ENCODE data around the gene DGKQ.

The DGKQ gene

GRCh38 chr4:972651-973424 is 531 bp downstream of the DGKQ start:
- peaks cover 9% of the 10 kb centered on the region for H3K4me1 ChIP-seq (ENCODE audit: control insufficient read depth, insufficient read depth, low read length)
- peaks cover 53% of the 10 kb centered on the region for H3K27me3 ChIP-seq (ENCODE audit: control insufficient read depth, insufficient read depth, low read length, poor library complexity, severe bottlenecking)
- H3K36me3 ChIP-seq (ENCODE audit: control insufficient read depth, insufficient read depth, low read length) = no peaks in the 10 kb centered on the region
- peak overlapping the region; percentile 64 for H3K4me3 ChIP-seq (ENCODE audit: insufficient read depth, low read depth, low read length)
- no peaks in the 10 kb centered on the region for H3K9me3 ChIP-seq (ENCODE audit: control insufficient read depth, low read length)
- WGBS, 2 experiments = 2 to 3% methylated on average over 65 of the region's 65 CpGs
- H3K27ac ChIP-seq (ENCODE audit: insufficient read depth, low read depth, low read length, poor library complexity, severe bottlenecking) = no peak overlapping the region

DNA sequence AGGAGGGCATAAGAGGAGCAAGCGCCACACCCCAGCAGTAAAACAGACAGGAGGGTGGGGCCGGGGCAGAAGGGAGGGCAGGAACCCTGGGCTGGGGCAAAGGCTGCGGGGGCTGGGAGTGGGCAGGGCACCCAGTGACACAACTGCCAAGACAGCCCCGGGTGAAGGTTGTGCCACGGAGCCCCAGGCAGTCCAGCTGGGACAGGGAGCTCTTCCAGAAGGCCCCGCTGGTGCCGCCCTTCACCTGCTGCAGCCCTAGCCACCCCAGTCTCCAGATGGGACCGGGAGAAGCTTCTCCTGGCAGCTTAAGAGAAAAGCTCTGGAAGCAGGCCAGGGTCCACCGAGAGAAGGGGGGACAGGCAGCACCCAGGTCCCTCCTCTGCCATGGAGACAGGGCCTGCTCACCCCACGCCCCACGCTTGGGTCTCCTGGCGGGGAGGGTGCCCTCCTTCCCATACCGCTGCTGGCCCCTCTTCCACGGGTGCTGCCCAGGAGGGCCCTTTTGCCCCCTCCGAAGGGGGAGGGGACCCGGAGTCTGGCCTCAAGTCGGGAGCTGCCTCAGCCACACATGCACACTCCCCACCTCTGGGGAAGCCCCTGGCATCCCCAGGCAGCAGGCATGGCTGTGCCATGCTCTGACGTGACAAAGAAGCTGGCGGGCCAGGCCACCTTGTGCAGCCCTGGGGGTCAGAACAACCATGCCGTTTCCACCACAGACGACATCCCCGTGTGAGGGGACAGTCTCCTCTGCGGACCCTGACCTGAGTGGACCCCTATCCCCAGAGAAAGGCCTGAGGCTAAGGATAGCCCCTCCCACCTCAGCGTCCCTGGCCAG is 1.5 kb downstream of the DGKQ start:
- 82 to 84% methylated on average over 24 of the region's 24 CpGs for WGBS, 2 experiments
- H3K9me3 ChIP-seq (ENCODE audit: control insufficient read depth, low read length) = no peaks in the 10 kb centered on the region
- H3K4me3 ChIP-seq (ENCODE audit: insufficient read depth, low read depth, low read length) = peak overlapping the region; percentile 64
- H3K36me3 ChIP-seq (ENCODE audit: control insufficient read depth, insufficient read depth, low read length) = no peaks in the 10 kb centered on the region
- H3K4me1 ChIP-seq (ENCODE audit: control insufficient read depth, insufficient read depth, low read length) = peaks cover 9% of the 10 kb centered on the region
- no peak overlapping the region for H3K27ac ChIP-seq (ENCODE audit: insufficient read depth, low read depth, low read length, poor library complexity, severe bottlenecking)
- H3K27me3 ChIP-seq (ENCODE audit: control insufficient read depth, insufficient read depth, low read length, poor library complexity, severe bottlenecking) = peaks cover 63% of the 10 kb centered on the region

- H3K36me3 ChIP-seq (ENCODE audit: control insufficient read depth, insufficient read depth, low read length) = no peaks in the 10 kb centered on the region
- peaks cover 65% of the 10 kb centered on the region for H3K27me3 ChIP-seq (ENCODE audit: control insufficient read depth, insufficient read depth, low read length, poor library complexity, severe bottlenecking)
- no peak overlapping the region for H3K4me3 ChIP-seq (ENCODE audit: insufficient read depth, low read depth, low read length)
- 82 to 83% methylated on average over 17 of the region's 17 CpGs for WGBS, 2 experiments
- peaks cover 9% of the 10 kb centered on the region for H3K4me1 ChIP-seq (ENCODE audit: control insufficient read depth, insufficient read depth, low read length)
- no peaks in the 10 kb centered on the region for H3K9me3 ChIP-seq (ENCODE audit: control insufficient read depth, low read length)
- no peak overlapping the region for H3K27ac ChIP-seq (ENCODE audit: insufficient read depth, low read depth, low read length, poor library complexity, severe bottlenecking)
Measured at GRCh38 chr4:970854-971520, 2.4 kb downstream of the DGKQ start.

GRCh38 chr4:970046-970745 is 3.2 kb downstream of the DGKQ start:
- H3K4me3 ChIP-seq (ENCODE audit: insufficient read depth, low read depth, low read length) = no peak overlapping the region
- 85 to 88% methylated on average over 25 of the region's 25 CpGs for WGBS, 2 experiments
- H3K27me3 ChIP-seq (ENCODE audit: control insufficient read depth, insufficient read depth, low read length, poor library complexity, severe bottlenecking) = peaks cover 65% of the 10 kb centered on the region
- H3K27ac ChIP-seq (ENCODE audit: insufficient read depth, low read depth, low read length, poor library complexity, severe bottlenecking) = no peak overlapping the region
- H3K36me3 ChIP-seq (ENCODE audit: control insufficient read depth, insufficient read depth, low read length) = no peaks in the 10 kb centered on the region
- H3K4me1 ChIP-seq (ENCODE audit: control insufficient read depth, insufficient read depth, low read length) = peaks cover 9% of the 10 kb centered on the region
- H3K9me3 ChIP-seq (ENCODE audit: control insufficient read depth, low read length) = no peaks in the 10 kb centered on the region

DNA sequence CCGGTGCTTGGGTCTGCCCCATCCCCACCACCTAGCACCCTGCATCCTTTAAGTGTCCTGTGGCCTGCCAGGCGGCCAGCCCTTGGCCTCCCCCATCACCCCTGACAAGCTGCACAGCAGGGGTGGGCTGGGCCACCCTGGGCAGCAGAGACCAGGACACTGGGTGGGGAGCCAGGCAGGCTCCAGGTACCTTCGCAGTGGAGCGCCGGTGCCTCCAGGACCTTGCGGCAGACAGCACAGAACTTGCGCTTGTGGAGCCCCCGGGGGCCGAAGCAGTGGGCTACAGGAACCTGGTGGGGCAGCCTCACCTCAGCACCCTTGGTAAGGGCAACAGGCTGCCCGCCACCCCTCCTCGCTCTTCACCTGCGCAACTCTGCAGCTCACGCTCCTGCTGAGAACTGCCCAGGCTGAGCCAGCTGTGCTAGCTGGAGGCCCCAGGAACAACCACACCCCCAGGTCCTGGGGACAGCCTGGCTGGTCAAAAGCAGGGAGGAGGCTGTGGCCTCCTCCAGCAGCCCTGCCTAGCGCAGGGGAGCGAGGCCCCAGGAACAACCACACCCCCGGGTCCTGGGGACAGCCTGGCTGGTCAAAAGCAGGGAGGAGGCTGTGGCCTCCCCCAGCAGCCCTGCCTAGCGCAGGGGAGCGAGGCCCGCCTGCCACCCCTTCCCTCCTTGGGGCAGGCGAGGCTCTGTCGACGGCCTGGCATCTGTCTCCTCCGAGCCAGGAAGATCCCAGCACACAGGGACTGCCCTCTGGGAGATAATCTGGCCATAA is 4.6 kb downstream of the DGKQ start:
- Histone ChIP-seq H3K27me3 (ENCODE audit: control insufficient read depth, insufficient read depth, low read length, poor library complexity, severe bottlenecking) (peaks cover 52% of the 10 kb centered on the region), H3K4me3 (ENCODE audit: insufficient read depth, low read depth, low read length) (no peak overlapping the region), H3K27ac (ENCODE audit: insufficient read depth, low read depth, low read length, poor library complexity, severe bottlenecking) (no peak overlapping the region), H3K36me3 (ENCODE audit: control insufficient read depth, insufficient read depth, low read length) (no peaks in the 10 kb centered on the region), H3K9me3 (ENCODE audit: control insufficient read depth, low read length) (no peaks in the 10 kb centered on the region), H3K4me1 (ENCODE audit: control insufficient read depth, insufficient read depth, low read length) (peaks cover 9% of the 10 kb centered on the region)
- 80 to 82% methylated on average over 23 of the region's 23 CpGs for WGBS, 2 experiments

DNA sequence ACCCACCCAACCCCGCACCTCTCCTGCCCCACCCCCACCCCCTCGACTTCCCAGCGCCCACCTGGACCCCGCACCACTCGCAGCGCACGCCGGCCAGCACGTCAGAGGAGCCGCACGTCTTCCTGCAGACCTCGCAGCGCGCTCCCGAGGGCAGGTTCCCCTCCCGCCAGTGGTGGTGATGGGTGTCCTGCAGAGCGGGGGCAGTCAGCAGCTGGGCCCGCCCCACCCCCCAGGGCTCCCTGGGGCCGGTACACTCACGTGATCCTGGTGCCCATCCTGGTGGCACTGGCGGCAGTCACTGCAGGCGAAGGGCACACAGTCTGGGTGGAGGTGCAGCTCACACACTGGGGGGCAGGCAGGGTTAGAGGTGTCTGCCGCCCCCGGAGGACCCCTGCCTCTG is 5.1 kb downstream of the DGKQ start:
- H3K4me1 ChIP-seq (ENCODE audit: control insufficient read depth, insufficient read depth, low read length) = peaks cover 9% of the 10 kb centered on the region
- no peak overlapping the region for H3K27ac ChIP-seq (ENCODE audit: insufficient read depth, low read depth, low read length, poor library complexity, severe bottlenecking)
- no peak overlapping the region for H3K4me3 ChIP-seq (ENCODE audit: insufficient read depth, low read depth, low read length)
- H3K36me3 ChIP-seq (ENCODE audit: control insufficient read depth, insufficient read depth, low read length) = no peaks in the 10 kb centered on the region
- peaks cover 49% of the 10 kb centered on the region for H3K27me3 ChIP-seq (ENCODE audit: control insufficient read depth, insufficient read depth, low read length, poor library complexity, severe bottlenecking)
- WGBS, 2 experiments = 31 to 32% methylated on average over 22 to 24 of the region's 24 CpGs
- H3K9me3 ChIP-seq (ENCODE audit: control insufficient read depth, low read length) = no peaks in the 10 kb centered on the region

GRCh38 chr4:967113-968104 is 6.0 kb downstream of the DGKQ start:
- no peaks in the 10 kb centered on the region for H3K9me3 ChIP-seq (ENCODE audit: control insufficient read depth, low read length)
- H3K4me3 ChIP-seq (ENCODE audit: insufficient read depth, low read depth, low read length) = peak overlapping the region; percentile 16
- H3K4me1 ChIP-seq (ENCODE audit: control insufficient read depth, insufficient read depth, low read length) = peaks cover 9% of the 10 kb centered on the region
- H3K36me3 ChIP-seq (ENCODE audit: control insufficient read depth, insufficient read depth, low read length) = no peaks in the 10 kb centered on the region
- WGBS, 2 experiments = 38 to 39% methylated on average over 76 of the region's 76 CpGs
- H3K27ac ChIP-seq (ENCODE audit: insufficient read depth, low read depth, low read length, poor library complexity, severe bottlenecking) = no peak overlapping the region
- H3K27me3 ChIP-seq (ENCODE audit: control insufficient read depth, insufficient read depth, low read length, poor library complexity, severe bottlenecking) = peaks cover 42% of the 10 kb centered on the region

GRCh38 chr4:966266-967112 is 6.9 kb downstream of the DGKQ start:
- WGBS, 2 experiments = 89 to 90% methylated on average over 48 of the region's 48 CpGs
- Histone ChIP-seq H3K4me1 (ENCODE audit: control insufficient read depth, insufficient read depth, low read length) (peaks cover 4% of the 10 kb centered on the region), H3K27me3 (ENCODE audit: control insufficient read depth, insufficient read depth, low read length, poor library complexity, severe bottlenecking) (peaks cover 33% of the 10 kb centered on the region), H3K27ac (ENCODE audit: insufficient read depth, low read depth, low read length, poor library complexity, severe bottlenecking) (no peak overlapping the region), H3K9me3 (ENCODE audit: control insufficient read depth, low read length) (no peaks in the 10 kb centered on the region), H3K36me3 (ENCODE audit: control insufficient read depth, insufficient read depth, low read length) (no peaks in the 10 kb centered on the region), H3K4me3 (ENCODE audit: insufficient read depth, low read depth, low read length) (no peak overlapping the region)

All from ectodermal cell (in vitro differentiated cells).